H9 (cell line): ENCODE results near the gene USP20. TPM values are rescaled to one million over a fixed set of nuclear protein-coding genes. Genes with fewer than 3 reads are reported as not detected.

Source experiments
- DNase-seq: peaks from one replicate; pipeline ENCODE4 v3.0.0-alpha.2; 2017
- H2AFZ ChIP-seq: one replicate; pipeline ENCODE4 v1.6.1; 2013; ENCODE audit warnings: mild to moderate bottlenecking, low read length, control low read depth, moderate library complexity
- H2AK5ac ChIP-seq: 2 replicates; pipeline ENCODE4 v1.6.1; 2013; ENCODE audit warnings: low read length, control low read depth, mixed read lengths; ENCODE audit not compliant: insufficient read length
- H2BK120ac ChIP-seq: one replicate; pipeline ENCODE4 v1.6.1; 2013; ENCODE audit warnings: low read depth, mild to moderate bottlenecking, low read length, control low read depth, inconsistent platforms; ENCODE audit not compliant: poor library complexity, severe bottlenecking
- H2BK12ac ChIP-seq: 2 replicates; pipeline ENCODE4 v1.6.1; 2013; ENCODE audit warnings: low read length, control low read depth, mixed read lengths, low read depth; ENCODE audit not compliant: insufficient read length
- H2BK15ac ChIP-seq: 2 replicates; pipeline ENCODE4 v1.6.1; 2013; ENCODE audit warnings: low read depth, low read length, control low read depth
- H2BK20ac ChIP-seq: one replicate; pipeline ENCODE4 v1.6.1; 2013; ENCODE audit warnings: low read depth, mild to moderate bottlenecking, low read length, control low read depth, inconsistent platforms; ENCODE audit not compliant: poor library complexity, severe bottlenecking
- H2BK5ac ChIP-seq: 2 replicates; pipeline ENCODE4 v1.6.1; 2013; ENCODE audit warnings: low read length, control low read depth, mixed read lengths; ENCODE audit not compliant: insufficient read length
- H3K14ac ChIP-seq: 2 replicates; pipeline ENCODE4 v1.6.1; 2013; ENCODE audit warnings: low read length, control low read depth; ENCODE audit not compliant: insufficient read depth
- H3K18ac ChIP-seq: 2 replicates; pipeline ENCODE4 v1.6.1; 2013; ENCODE audit warnings: low read depth, mild to moderate bottlenecking, mixed read lengths, low read length, control low read depth; ENCODE audit not compliant: insufficient read length
- H3K23ac ChIP-seq: 2 replicates; pipeline ENCODE4 v1.6.1; 2013; ENCODE audit warnings: low read length, control low read depth, mixed read lengths, low read depth; ENCODE audit not compliant: insufficient read length
- H3K23me2 ChIP-seq: 2 replicates; pipeline ENCODE4 v1.6.1; 2013; ENCODE audit warnings: low read depth, mild to moderate bottlenecking, mixed read lengths, low read length, control low read depth; ENCODE audit not compliant: insufficient read length, poor library complexity, severe bottlenecking
- H3K27ac ChIP-seq: 2 replicates; pipeline ENCODE4 v1.5.1; 2013; ENCODE audit warnings: low read length, control low read depth, mixed read lengths, low read depth; ENCODE audit not compliant: insufficient read length
- H3K27me3 ChIP-seq: 2 replicates; pipeline ENCODE4 v1.6.1; 2013; ENCODE audit warnings: low read length, control low read depth, inconsistent platforms; ENCODE audit not compliant: insufficient read depth
- H3K4ac ChIP-seq: 2 replicates; pipeline ENCODE4 v1.6.1; 2013; ENCODE audit warnings: low read depth, mild to moderate bottlenecking, control low read depth, inconsistent platforms, low read length, moderate library complexity
- H3K4me1 ChIP-seq: 2 replicates; pipeline ENCODE4 v1.6.1; 2013; ENCODE audit warnings: low read length, control low read depth, inconsistent platforms; ENCODE audit not compliant: insufficient read depth
- H3K4me2 ChIP-seq: 2 replicates; pipeline ENCODE4 v1.6.1; 2013; ENCODE audit warnings: low read length, control low read depth, mixed read lengths; ENCODE audit not compliant: insufficient read length, insufficient read depth
- H3K56ac ChIP-seq: 2 replicates; pipeline ENCODE4 v1.6.1; 2013; ENCODE audit warnings: low read depth, mild to moderate bottlenecking, mixed read lengths, low read length, control low read depth; ENCODE audit not compliant: insufficient read length
- H3K79me1 ChIP-seq: 2 replicates; pipeline ENCODE4 v1.6.1; 2013; ENCODE audit warnings: low read depth, mild to moderate bottlenecking, moderate library complexity, low read length, control low read depth, inconsistent platforms; ENCODE audit not compliant: insufficient read depth, poor library complexity, severe bottlenecking
- H3K79me2 ChIP-seq: 2 replicates; pipeline ENCODE4 v1.6.1; 2013; ENCODE audit warnings: low read length, control low read depth, inconsistent platforms; ENCODE audit not compliant: insufficient read depth
- H3K9ac ChIP-seq: 2 replicates; pipeline ENCODE4 v1.6.1; 2013; ENCODE audit warnings: low read length, control low read depth, mixed read lengths; ENCODE audit not compliant: insufficient read length; ENCODE audit errors: extremely low read depth
- H3K9me3 ChIP-seq: one replicate; pipeline ENCODE4 v1.6.1; 2013; ENCODE audit warnings: low read depth, low read length, inconsistent platforms; ENCODE audit not compliant: control insufficient read depth
- H3T11ph ChIP-seq: one replicate; pipeline ENCODE4 v1.6.1; 2013; ENCODE audit warnings: mild to moderate bottlenecking, low read length, control low read depth, inconsistent platforms
- H4K20me1 ChIP-seq: one replicate; pipeline ENCODE4 v1.6.1; 2013; ENCODE audit not compliant: control insufficient read depth, insufficient read length, insufficient read depth
- H4K5ac ChIP-seq: 2 replicates; pipeline ENCODE4 v1.6.1; 2013; ENCODE audit warnings: low read depth, mild to moderate bottlenecking, mixed read lengths, low read length, control low read depth; ENCODE audit not compliant: insufficient read length
- H4K8ac ChIP-seq: replicated peaks from 2 replicates; pipeline ENCODE4 v1.6.1; 2013; ENCODE audit warnings: low read length, control low read depth, mixed read lengths, low read depth; ENCODE audit not compliant: insufficient read length
- H4K91ac ChIP-seq: 2 replicates; pipeline ENCODE4 v1.6.1; 2013; ENCODE audit warnings: low read depth, mild to moderate bottlenecking, moderate library complexity, mixed read lengths, low read length, control low read depth; ENCODE audit not compliant: insufficient read length
- H3K27ac Mint-ChIP-seq, 3 experiments: 2 replicates in 2 of 3; 3 replicates in 1 of 3; pipeline ENCODE4 v1.8.0; 2020 to 2021; ENCODE audit warnings: mixed read lengths in 3 of 3, mild to moderate bottlenecking in 1 of 3, moderate library complexity in 1 of 3
- H3K27me3 Mint-ChIP-seq: 2 replicates; pipeline ENCODE4 v1.8.0; 2021; ENCODE audit warnings: low read depth, mild to moderate bottlenecking, moderate library complexity, mixed read lengths
- H3K36me3 Mint-ChIP-seq, 3 experiments: 2 replicates in 2 of 3; 3 replicates in 1 of 3; pipeline ENCODE4 v1.8.0; 2020 to 2021; ENCODE audit warnings: low read depth in 3 of 3, mixed read lengths in 3 of 3; ENCODE audit not compliant: insufficient read depth in 1 of 3
- H3K4me1 Mint-ChIP-seq, 2 experiments: 2 replicates each; pipeline ENCODE4 v1.8.0; 2020; ENCODE audit warnings: mixed read lengths in 2 of 2
- H3K4me3 Mint-ChIP-seq, 2 experiments: 2 replicates in 1 of 2; 3 replicates in 1 of 2; pipeline ENCODE4 v1.8.0; 2020 to 2021; ENCODE audit warnings: mild to moderate bottlenecking in 2 of 2, mixed read lengths in 2 of 2, moderate library complexity in 1 of 2
- H3K9me3 Mint-ChIP-seq, 2 experiments: 2 replicates in 1 of 2; 3 replicates in 1 of 2; pipeline ENCODE4 v1.8.0; 2020; ENCODE audit warnings: mild to moderate bottlenecking in 2 of 2, mixed read lengths in 2 of 2, moderate library complexity in 1 of 2
- WGBS: extraction: QIAGEN DNeasy Blood & Tissue Kit; methylation state at CpG from one replicate; pipeline ENCODE4 v1.1.7; 2013; ENCODE audit warnings: missing lambda C conversion rate, low lambda C conversion rate, mixed read lengths; ENCODE audit not compliant: insufficient read length; ENCODE audit errors: extremely low coverage; 5-methylcytosine and 5-hydroxymethylcytosine counted together
- total RNA-seq: library from RNA; stranded (reverse); gene quantifications from 2 replicates; pipeline ENCODE4 v1.2.1, GENCODE V29; 2021
- TF ChIP-seq, protein P1 (sequence below): fragments of 200-600 bp; sonication (generic); conservative IDR thresholded peaks from 3 replicates; pipeline ENCODE4 v1.8.0; 2021; ENCODE audit warnings: antibody characterized with exemption, mild to moderate bottlenecking

USP20 gene
- total RNA-seq, 1 experiment from 2014 or later, result 20.9 TPM

DNA sequence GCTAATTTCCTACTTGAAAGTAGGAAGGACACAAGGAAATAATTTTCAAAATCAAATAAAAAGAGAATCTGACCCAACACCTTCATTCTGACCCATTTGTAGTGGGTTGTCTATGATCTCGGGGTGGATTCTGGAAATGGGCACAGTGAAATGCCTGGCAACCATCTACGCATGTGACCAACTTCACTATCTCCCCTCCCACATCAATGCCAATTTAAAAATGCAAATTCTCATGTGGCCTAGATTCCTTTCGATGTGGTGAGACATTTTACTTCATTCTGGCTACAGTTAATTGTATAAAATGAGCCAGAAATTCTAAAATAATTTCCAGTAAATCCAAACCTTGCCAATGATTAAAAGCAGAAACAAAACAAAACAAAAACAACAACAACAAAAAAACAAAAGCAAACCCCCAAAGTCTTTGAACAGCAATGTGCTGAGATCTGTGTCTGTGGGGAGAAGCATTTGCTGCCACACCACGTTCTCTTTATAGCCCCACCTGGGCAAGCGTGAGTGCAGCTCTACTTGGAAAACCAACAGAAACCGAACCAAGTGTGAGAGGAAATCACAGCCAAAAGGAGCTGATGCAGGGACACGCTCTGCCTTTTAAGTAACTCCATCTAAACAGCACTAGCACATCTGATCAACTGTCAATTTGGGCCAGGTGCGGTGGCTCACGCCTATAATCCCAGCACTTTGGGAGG lies 59.0 kb downstream of the USP20 start:
- DNase-seq, result no peak
- Histone ChIP-seq H3K79me1 (no peaks in the 10 kb centered on the region), H2BK120ac (no peak overlapping the region), H3K23me2 (no peaks in the 10 kb centered on the region), H3K9me3 (no peaks in the 10 kb centered on the region), H2BK20ac (no peak overlapping the region), H2BK12ac (no peak overlapping the region), H3K27ac (no peak overlapping the region), H3K79me2 (no peaks in the 10 kb centered on the region), H3K4ac (no peak overlapping the region), H3K4me2 (no peak overlapping the region), H2AFZ (no peak overlapping the region), H3K27me3 (no peaks in the 10 kb centered on the region), H4K20me1 (no peaks in the 10 kb centered on the region), H4K5ac (no peak overlapping the region), H3K9ac (no peak overlapping the region), H2AK5ac (no peak overlapping the region), H3T11ph (no peak overlapping the region), H2BK5ac (no peak overlapping the region), H4K91ac (no peak overlapping the region), H2BK15ac (no peak overlapping the region), H3K18ac (no peak overlapping the region), H3K56ac (no peak overlapping the region), H4K8ac (no peak overlapping the region), H3K4me1 (peaks cover 3% of the 10 kb centered on the region; the same call in 1 of the 2 replicates), H3K14ac (no peak overlapping the region), H3K23ac (no peak overlapping the region)
- no CpG with 5 or more reads among the region's 9 CpGs for WGBS
- no peak overlapping the region for H3K4me3 Mint-ChIP-seq
- no peaks in the 10 kb centered on the region; a peak in 1 of 5 replicates for H3K9me3 Mint-ChIP-seq
- TF ChIP-seq, protein P1, sequence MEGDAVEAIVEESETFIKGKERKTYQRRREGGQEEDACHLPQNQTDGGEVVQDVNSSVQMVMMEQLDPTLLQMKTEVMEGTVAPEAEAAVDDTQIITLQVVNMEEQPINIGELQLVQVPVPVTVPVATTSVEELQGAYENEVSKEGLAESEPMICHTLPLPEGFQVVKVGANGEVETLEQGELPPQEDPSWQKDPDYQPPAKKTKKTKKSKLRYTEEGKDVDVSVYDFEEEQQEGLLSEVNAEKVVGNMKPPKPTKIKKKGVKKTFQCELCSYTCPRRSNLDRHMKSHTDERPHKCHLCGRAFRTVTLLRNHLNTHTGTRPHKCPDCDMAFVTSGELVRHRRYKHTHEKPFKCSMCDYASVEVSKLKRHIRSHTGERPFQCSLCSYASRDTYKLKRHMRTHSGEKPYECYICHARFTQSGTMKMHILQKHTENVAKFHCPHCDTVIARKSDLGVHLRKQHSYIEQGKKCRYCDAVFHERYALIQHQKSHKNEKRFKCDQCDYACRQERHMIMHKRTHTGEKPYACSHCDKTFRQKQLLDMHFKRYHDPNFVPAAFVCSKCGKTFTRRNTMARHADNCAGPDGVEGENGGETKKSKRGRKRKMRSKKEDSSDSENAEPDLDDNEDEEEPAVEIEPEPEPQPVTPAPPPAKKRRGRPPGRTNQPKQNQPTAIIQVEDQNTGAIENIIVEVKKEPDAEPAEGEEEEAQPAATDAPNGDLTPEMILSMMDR, result no peak
- H3K36me3 Mint-ChIP-seq, result peaks cover 19 to 42% (median 37%) of the 10 kb centered on the region in 3 experiments
- no peaks in the 10 kb centered on the region for H3K27me3 Mint-ChIP-seq
- peaks cover 18% of the 10 kb centered on the region in 2 experiments for H3K4me1 Mint-ChIP-seq
- H3K27ac Mint-ChIP-seq, result peak overlapping the region in 2 of 3 experiments; percentile 63 to 66; a peak in 3 of 7 replicates
